ENCODE results near the gene PRKG1. TPM values are rescaled to one million over a fixed set of nuclear protein-coding genes. Genes with fewer than 3 reads are reported as not detected.

Gene PRKG1
- total RNA-seq, 2 donors from 2014 or later, result 8.1 to 16.6 TPM

- Histone ChIP-seq H3K27me3 (no peaks in the 10 kb centered on the region), H3K36me3 (no peaks in the 10 kb centered on the region), H3K9me3 (no peaks in the 10 kb centered on the region), H3K27ac (no peak overlapping the region), H3K9ac (ENCODE audit: low read depth in 2 of 2, low read length in 2 of 2) (no peak overlapping the region), H3K4me1 (no peaks in the 10 kb centered on the region), H3K4me3 (no peak overlapping the region)
- TF ChIP-seq, protein P1, sequence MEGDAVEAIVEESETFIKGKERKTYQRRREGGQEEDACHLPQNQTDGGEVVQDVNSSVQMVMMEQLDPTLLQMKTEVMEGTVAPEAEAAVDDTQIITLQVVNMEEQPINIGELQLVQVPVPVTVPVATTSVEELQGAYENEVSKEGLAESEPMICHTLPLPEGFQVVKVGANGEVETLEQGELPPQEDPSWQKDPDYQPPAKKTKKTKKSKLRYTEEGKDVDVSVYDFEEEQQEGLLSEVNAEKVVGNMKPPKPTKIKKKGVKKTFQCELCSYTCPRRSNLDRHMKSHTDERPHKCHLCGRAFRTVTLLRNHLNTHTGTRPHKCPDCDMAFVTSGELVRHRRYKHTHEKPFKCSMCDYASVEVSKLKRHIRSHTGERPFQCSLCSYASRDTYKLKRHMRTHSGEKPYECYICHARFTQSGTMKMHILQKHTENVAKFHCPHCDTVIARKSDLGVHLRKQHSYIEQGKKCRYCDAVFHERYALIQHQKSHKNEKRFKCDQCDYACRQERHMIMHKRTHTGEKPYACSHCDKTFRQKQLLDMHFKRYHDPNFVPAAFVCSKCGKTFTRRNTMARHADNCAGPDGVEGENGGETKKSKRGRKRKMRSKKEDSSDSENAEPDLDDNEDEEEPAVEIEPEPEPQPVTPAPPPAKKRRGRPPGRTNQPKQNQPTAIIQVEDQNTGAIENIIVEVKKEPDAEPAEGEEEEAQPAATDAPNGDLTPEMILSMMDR (IDR thresholded peaks at IDR 0.05), result no peak
- intact Hi-C loops (cut with DNase I), result no loop called here
- no peak for DNase-seq
These were observed 825.9 kb downstream of the PRKG1 start for GRCh38 chr10:51900180-51900579.

DNA sequence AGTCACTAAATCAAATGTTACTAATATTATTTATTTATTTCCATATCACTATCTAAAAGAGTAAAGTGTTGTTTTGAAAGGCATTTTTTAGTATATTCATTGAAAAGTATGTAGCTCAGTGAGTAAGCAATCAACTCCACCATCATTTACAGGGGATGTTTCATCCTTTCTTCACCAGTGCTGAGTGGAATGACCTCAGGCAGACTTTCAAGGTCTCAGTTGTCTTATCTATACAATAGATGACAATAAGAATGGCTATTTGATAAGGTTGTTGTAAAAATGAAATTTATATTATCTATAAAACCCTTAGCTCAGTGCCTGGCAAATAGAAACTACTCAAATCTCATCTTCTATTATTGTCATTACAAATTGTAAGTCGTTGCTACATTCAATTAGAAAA lies 829.4 kb downstream of the PRKG1 start:
- H3K27ac ChIP-seq, result no peak overlapping the region
- H3K4me3 ChIP-seq, result no peak overlapping the region
- H3K27me3 ChIP-seq, result no peaks in the 10 kb centered on the region
- TF ChIP-seq, protein P1 (IDR thresholded peaks at IDR 0.05), result no peak
- H3K9ac ChIP-seq (ENCODE audit: low read depth in 2 of 2, low read length in 2 of 2), result no peak overlapping the region
- H3K9me3 ChIP-seq, result no peaks in the 10 kb centered on the region
- no peaks in the 10 kb centered on the region for H3K4me1 ChIP-seq
- H3K36me3 ChIP-seq, result no peaks in the 10 kb centered on the region
- DNase-seq, result no peak
- intact Hi-C loops (cut with DNase I), result no loop called here

GRCh38 chr10:51905032-51905431 lies 830.7 kb downstream of the PRKG1 start:
- TF ChIP-seq, protein P1 (IDR thresholded peaks at IDR 0.05), result no peak
- intact Hi-C loops (cut with DNase I), result no loop called here
- no peak overlapping the region for H3K4me3 ChIP-seq
- H3K27ac ChIP-seq, result no peak overlapping the region
- no peaks in the 10 kb centered on the region for H3K36me3 ChIP-seq
- DNase-seq, result no peak
- H3K4me1 ChIP-seq, result no peaks in the 10 kb centered on the region
- no peaks in the 10 kb centered on the region for H3K27me3 ChIP-seq
- H3K9me3 ChIP-seq, result no peaks in the 10 kb centered on the region
- no peak overlapping the region for H3K9ac ChIP-seq (ENCODE audit: low read depth in 2 of 2, low read length in 2 of 2)

GRCh38 chr10:51907361-51907760 lies 833.1 kb downstream of the PRKG1 start:
- no peaks in the 10 kb centered on the region for H3K36me3 ChIP-seq
- no peak overlapping the region for H3K9ac ChIP-seq (ENCODE audit: low read depth in 2 of 2, low read length in 2 of 2)
- no peak for DNase-seq
- intact Hi-C loops (cut with DNase I), result no loop called here
- TF ChIP-seq, protein P1 (IDR thresholded peaks at IDR 0.05), result no peak
- H3K27ac ChIP-seq, result no peak overlapping the region
- no peak overlapping the region for H3K4me3 ChIP-seq
- no peaks in the 10 kb centered on the region for H3K27me3 ChIP-seq
- no peaks in the 10 kb centered on the region for H3K4me1 ChIP-seq
- no peaks in the 10 kb centered on the region for H3K9me3 ChIP-seq

DNA sequence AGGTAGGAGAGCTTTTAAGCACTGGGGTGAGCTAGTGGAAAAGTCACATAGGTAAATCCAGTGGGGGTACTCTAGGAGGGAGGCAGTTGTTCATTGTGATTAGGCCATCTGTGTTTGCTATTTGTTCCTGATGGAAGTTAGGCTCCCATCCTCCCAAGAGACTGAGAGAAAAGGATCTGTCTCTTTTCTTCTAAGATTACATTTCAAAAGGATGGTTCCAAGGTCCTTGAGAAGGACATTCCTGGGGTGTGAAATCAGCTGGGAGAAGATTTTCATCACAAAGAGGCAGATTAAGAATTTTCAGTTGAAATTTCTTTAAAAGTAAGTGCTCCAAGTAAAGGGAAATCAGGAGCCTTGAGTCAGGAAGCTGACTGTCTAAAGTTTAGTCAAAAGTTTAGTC lies 835.9 kb downstream of the PRKG1 start:
- no peaks in the 10 kb centered on the region for H3K9me3 ChIP-seq
- no peak overlapping the region for H3K27ac ChIP-seq
- no peak for DNase-seq
- intact Hi-C loops (cut with DNase I), result no loop called here
- no peaks in the 10 kb centered on the region for H3K4me1 ChIP-seq
- H3K9ac ChIP-seq (ENCODE audit: low read depth in 2 of 2, low read length in 2 of 2), result no peak overlapping the region
- no peaks in the 10 kb centered on the region for H3K36me3 ChIP-seq
- no peak overlapping the region for H3K4me3 ChIP-seq
- TF ChIP-seq, protein P1 (IDR thresholded peaks at IDR 0.05), result no peak
- no peaks in the 10 kb centered on the region for H3K27me3 ChIP-seq

DNA sequence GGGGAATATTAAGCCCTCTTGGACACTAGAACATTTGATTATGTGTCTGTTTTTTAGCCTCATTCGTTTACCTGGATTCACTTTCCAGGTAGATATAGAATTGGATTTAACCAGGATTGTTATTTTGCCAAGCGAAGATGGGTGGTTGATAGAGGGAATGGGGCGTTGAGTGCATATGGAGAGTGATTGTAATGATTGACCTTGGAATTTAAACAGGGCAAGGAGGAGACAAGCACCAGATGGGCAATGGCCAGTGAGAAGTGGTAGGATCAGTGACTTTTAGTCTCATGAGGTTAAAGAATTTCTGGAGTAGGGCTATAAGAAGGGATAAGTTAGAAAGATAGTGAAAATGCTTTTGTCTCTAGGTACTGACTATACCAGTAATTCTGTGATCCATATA lies 836.3 kb downstream of the PRKG1 start:
- no peak overlapping the region for H3K27ac ChIP-seq
- H3K36me3 ChIP-seq, result no peaks in the 10 kb centered on the region
- no peak overlapping the region for H3K9ac ChIP-seq (ENCODE audit: low read depth in 2 of 2, low read length in 2 of 2)
- H3K27me3 ChIP-seq, result no peaks in the 10 kb centered on the region
- H3K4me3 ChIP-seq, result no peak overlapping the region
- DNase-seq, result no peak
- intact Hi-C loops (cut with DNase I), result no loop called here
- no peaks in the 10 kb centered on the region for H3K9me3 ChIP-seq
- TF ChIP-seq, protein P1 (IDR thresholded peaks at IDR 0.05), result no peak
- no peaks in the 10 kb centered on the region for H3K4me1 ChIP-seq

Measured in colonic mucosa (tissue), 4 donors.